GM19372 (cell line): ENCODE results near the gene TMCC3.
A peak's percentile ranks its signal among the peaks of the same experiment; 100 is the strongest.

Source experiments
- ATAC-seq: cut with Tn5 transposase; IDR thresholded peaks from one replicate; pipeline ENCODE4 v1.9.1; 2021; ENCODE audit warnings: mild to moderate bottlenecking, low read depth, moderate library complexity; ENCODE audit not compliant: unreplicated experiment

TMCC3 gene

DNA sequence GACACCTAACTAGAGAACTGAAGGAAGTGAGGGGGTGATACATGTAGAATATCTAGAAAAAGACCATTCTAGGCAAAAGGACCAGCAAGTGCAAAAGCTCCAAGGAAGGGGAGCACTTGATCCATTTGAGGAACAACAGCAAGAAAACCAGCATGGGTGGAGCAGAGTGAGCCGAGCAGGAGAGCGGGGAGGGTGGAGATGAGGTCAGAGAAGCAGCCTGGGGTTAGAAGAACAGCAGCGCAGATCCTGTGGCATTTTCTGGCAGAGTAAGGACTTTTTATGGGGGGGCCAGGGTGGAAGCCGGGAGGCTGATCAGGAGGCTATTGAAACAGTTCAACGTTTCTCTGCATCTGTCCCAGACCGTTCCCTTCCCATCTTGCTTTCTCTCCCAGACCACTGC, 24.5 kb upstream of the TMCC3 start:
- ATAC-seq: no peak

DNA sequence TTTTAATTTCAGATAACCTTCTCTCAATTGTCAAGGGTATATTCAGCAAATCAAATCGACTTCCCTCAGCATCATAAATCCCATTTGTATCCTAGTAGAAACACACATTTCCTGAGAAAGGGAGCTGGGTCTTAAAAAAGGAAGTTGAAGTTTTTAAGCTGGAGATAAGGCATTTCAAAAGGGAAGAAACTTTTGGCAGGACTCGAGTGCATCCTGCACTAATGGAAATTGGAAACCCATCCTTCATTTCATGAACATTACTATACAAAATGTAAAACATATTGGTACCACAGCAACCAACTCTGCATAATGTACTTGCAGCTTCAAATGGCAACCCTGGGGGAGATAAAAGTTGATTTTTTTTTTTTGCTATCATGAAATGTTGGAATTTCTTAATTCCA, 23.7 kb upstream of the TMCC3 start:
- ATAC-seq: no peak

DNA sequence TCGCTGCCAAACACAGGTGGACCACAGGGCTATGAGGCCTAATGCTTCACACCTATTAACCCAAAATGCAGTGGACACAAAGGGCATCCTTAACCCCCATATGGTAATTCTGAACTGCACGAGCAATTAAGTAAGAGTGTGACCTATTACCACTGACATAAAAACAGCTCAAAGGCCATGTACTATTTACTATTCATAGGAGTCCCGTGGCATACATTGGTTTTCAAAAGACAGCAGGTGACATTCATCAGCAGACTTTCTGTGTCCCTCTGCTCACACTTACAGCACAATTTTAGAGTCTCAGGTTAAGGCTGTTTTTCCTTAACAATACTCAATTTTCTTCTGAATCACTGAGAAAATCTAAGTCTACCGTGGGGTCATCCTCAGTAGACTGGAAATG, 23.1 kb upstream of the TMCC3 start:
- ATAC-seq: no peak

DNA sequence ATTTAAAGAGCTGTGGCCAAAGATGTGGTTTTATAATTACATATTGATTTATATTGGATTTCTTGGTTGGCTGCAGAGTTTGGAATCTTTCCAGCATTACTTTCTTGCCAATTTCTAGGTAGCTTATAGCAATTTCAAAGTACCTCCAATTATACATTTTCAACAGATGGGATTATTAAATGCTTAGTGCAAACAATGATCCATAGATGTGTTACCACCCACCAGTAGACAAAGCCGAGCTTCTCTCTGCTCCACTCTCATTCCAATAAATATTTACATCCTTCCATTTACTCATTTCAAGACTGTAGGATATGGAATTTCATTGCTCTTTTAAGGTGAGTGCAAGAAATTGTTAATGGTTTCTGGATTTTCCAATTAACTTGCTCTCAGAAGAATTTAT, 21.6 kb upstream of the TMCC3 start:
- no peak for ATAC-seq

DNA sequence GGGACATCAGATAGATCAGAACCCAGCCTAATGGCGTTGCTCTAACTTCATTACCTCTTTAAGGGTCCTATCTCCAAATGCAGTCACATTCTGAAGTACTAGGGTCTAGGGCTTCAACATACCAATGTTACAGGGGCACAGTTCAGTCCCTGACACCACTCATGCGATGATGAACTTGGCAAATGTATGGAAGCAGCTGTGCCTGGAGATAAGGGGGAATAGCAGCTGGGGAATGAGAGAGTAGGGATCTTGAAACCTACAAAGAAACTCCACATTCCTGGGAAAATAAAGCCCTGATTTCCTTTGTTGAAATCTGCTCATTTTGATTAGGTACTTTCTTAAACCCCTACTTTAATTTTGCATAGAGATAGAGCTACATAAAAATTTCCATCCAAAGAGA, 20.5 kb upstream of the TMCC3 start:
- ATAC-seq: no peak

DNA sequence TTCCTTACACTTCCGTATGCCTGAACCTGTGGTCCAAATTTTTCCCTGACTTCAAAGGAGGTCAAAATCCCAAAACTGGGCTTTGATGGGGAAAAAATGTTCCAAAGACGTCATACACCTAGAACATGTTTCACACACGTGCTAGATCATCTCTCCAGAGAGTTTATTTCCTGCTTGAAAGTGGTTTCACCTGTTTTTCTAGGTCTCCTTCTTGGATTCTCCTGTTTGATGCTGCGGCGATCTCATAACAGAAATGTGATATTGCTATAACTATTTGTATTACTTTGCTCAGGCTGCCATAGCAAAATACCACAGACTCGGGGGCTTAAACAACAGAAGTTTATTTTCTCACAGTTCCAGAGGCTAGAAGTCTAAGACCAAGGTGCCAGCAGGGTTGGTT, 19.7 kb upstream of the TMCC3 start:
- no peak for ATAC-seq

DNA sequence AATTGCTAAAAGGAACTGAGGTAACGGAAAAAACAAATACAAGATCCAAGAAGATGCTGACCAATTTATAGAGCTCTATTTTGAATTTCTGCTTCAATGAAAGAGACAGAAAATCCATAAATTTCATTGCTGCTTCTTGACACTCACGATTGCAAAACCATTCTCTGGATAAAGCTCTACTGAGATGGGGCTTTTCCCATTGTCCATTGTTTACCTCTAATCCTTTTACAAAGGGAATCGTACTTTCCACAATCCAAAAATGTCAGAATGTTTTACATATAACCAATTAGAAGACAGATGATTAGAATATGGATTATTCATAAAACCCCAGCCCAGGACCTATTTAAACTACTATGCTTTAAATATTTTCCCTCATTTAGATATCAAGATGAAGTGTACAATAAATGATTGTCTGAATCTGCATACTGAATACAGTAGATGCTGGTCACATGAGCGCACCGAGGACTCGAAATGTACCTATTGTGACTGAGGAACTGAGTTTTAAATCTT, 16.7 kb upstream of the TMCC3 start:
- no peak for ATAC-seq

DNA sequence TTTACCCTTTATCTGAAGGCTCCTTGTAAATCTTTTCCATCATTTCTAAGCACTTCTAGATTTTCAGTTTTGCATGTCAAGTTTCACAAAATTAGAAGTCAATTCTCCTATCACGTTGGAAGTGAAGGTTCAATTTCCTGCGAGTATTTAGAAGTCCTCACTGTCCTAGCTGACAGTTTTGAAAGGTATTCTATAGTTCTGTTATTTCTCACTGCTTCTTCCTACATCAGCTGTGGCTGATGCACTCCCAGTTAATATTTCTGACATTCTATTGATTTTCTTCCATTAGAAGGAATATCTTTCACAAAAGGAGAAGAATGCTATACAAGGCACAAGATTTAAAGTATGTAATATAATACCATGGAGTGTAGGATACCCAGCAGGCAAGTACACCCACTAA, 15.8 kb upstream of the TMCC3 start:
- ATAC-seq: no peak

DNA sequence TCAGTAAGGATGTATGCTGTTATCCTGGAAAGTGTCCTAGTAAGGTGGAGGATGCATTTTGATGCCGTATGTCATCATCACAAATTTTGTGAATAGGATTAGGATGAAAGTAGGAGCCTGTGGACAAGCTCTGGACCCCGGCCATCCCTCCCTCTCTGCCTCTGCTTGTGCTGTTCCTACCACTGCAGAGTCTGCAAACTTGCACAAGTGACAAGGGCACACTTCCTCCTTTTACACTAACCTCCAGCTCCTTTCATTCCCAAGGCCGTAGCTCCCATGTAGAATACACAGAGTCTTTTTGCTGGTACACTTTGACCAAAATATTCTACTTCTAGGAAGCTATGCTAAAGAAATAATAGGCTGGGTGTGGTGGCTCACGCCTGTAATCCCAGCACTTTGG, 13.3 kb upstream of the TMCC3 start:
- no peak for ATAC-seq

DNA sequence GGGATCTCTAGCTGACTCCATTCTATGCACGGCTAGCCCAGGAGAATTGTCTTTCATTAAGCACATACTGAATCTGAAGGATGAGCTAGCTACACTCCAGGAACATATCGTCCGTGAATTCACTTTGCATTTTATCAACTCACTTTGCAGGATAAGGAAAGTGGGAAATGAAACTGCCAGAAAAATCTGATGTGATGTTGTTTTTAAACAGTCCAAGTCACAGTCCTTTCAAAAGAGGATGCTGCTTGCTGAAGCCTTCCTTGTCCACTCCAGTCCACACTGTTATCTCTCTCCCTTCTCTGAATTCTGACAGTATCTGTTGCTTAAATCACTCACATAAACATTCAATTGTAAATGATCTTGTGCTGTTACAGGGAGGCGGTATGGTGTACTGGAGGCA, 12.7 kb upstream of the TMCC3 start:
- ATAC-seq: no peak

DNA sequence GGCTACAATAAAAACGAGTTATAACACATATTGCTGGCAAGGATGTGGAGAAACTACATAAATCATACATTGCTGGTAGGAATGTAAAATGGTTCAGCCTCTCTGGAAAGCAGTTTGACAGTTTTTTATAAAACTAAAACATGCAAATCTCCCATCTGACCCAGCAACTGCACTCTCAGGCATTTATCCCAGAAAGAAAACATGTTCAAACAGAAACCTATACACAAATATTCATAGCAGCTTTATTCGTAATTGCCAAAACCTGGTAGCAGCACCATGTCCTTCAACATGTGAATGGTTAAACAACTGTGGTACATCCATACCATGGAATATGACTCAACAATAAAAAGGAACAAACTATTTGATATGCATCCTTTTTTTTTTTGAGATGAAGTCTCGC, 10.1 kb upstream of the TMCC3 start:
- ATAC-seq: no peak

DNA sequence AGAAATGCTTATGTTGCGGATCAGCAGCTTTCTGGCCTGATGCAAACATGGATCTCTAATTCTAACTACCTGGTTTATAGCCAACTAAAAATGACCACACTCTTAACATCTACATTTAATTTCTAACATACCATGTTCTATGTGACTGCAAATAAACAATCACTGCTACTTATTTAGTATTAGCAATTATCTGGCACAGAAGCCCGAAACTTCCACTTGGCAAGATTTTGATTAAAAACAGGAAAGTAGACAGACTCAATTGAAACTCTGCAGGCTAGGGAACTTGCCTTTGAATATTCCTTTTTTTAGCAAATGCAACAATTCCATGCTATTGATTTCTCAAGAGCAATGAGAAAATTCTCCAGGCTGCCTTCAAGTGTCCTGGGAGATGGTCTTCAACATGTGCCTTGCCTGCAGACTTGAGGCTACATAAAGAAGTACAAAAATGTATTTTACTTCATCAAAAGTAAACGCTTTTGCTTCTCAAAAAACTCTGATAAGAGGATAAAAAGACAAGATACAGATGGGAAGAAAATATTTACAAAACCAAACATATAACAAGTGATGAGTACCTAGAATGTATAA, 9.1 kb upstream of the TMCC3 start:
- ATAC-seq: no peak

DNA sequence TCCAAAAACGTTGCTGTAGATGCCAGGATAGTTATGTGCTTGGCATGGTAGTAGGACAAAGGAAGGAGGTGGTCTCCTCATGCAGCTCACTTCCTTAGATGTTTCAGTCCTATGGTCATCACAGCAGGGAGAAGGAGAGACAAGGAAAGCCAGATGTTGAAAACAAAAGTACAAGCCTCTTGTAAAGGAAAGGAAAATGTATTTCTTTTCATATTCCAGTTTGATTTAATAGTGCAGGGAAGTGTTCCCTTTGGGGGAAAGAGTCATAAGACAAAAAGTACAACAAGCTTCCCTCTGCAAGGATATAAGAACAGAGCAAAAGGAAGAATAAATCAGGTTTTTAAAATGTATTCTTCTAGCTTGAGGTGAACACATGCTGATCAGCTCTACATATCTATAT, 8.6 kb upstream of the TMCC3 start:
- ATAC-seq: no peak

DNA sequence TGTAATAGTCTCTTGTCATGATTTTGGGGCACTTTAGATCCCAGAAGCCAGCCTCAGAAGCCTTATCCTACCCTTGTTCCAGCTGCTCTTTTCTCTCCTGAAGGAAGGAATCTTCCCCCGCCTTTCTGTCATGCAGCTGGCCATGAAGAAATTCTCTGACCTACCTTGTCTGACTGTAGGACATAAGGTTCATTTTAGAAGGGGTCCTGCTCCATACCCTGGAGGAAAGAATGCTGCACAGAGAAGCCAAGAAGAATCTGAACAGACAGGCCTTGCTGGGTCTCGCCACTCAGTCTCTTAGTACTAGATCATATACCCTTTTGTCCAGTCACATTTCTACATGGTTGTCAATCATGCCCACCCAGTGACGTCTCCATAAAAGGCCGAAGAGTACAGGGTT, 6.2 kb upstream of the TMCC3 start:
- no peak for ATAC-seq

DNA sequence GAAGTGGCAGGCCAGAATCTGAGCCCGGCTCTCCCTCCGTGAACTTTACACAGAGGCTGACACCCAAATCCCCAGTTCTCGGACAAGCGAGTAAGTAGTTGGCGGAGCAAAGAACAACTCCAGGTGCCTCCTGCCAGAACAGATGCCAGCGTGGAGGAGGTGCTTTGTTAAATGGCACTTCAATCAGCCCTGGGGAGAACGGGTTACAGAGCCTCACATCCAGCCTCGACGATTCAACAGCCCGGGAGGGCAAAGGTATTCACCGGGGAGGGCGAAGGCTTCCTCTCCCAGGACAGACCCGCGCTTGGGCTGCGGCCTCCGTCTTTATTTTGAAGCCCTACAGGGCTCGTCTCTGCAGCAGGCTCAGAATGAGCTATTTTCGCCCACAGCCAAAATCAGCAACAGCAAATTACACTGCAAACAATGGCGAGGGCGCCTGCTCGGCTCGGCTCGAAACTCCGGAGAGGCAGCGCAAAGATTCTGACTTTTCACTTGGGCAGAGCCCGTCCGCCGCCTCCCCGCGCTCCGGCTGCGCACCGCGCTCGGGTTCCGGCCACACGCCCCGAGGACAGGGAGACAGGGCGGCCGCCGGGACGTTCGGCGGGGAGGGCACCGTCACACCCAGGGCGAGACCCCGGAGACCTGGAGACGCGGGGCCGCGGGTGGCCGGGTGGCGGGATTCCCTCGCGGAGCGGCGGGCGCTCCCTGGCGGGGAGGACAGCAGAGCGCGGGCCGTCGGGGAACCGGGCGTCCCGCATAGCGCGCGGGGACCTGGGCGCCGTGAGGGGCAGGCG, 811 bp downstream of the TMCC3 start:
- peak; percentile 55 for ATAC-seq

DNA sequence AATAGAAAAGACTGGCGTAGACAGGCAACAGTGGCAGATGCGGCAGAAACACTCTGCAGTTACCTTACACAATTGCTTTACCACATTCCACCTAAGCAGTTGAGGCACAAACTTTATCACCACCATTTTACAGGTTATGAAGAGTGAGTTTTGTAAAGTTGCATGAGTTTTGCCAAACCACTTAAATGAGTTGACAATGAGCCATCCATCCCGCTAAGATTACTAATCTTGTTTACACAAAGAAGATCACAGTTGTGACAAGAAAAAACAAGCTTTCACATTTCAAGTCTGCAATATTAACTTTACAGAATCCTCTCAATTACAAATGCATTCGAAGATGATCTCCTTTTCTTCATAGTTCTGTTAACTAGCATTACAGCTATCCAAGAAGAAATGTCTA, 1.8 kb downstream of the TMCC3 start:
- ATAC-seq: no peak

DNA sequence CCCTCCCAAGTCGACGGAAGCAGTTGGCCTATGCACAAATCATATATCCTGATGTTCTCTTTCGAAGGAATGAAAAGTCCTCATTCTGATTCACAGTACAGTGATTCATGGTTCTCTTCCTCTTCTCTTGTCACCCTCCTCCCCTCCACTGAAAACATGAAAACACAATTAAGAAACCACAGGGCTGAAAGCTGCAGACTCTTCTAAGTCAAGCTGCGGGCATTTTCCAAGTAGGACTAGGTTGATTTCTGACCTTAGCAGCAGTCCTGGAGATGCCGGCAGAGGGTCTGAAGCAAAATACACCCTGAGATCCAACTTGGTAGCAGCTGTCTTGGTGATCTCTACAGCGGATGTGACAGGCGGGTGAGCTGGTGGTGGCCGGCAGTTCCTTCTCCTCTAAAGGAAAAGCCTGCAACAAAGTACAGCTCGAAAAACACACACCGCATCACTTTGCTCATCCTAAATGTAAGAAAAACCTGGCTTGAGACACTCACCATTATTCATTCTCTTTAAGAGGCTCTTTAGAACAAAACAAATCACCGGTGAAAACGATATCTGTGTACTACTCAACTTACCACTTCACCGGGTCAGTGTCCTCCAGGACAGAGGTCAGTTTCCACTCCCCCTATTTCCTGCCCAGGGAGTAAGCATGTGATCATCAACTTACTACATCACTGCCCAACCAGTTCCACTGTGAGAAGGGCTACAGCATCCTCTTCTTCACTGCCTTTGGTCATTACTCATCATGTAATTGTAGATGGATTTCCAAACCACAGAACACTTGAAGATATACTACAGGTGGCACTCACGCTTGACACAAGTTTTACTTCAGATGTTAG, 6.0 kb downstream of the TMCC3 start:
- peak; percentile 45 for ATAC-seq

DNA sequence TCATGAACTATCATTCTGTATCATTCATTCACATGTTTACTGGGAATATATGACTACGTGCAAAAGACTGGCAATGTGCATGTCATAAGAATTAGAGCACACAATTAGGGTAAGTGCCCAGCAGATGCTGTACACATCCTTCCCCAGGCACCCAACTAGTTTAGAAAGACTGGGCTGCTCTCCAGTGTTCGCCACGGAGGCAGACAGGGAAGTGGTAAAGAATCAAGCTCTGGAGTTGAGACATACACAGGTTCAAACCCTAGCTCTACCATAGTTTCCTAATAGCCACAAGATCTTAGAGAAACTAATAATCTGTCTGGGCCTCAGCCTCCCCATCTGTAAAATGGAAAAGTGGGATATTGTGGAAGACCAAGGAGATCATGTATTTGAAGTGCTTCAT, 6.8 kb downstream of the TMCC3 start:
- no peak for ATAC-seq

DNA sequence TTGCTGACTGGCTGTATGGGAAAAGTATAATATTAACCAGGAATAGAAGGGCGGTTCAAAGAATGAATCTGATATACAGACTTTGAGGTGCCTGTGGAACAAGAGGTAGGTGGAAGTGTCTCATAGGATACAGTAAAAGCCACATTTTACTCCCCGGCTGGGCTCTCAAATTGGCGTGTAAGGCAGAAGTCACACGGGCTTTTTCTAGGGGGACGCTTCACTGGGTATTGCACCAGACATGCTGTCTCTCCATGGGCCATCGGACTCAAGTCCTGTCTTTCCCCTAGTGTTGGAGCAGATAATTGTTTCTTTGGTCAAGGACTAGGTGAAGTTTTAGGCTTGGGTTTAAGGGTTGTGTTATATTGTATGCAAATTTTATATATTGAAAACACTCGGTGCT, 9.1 kb downstream of the TMCC3 start:
- no peak for ATAC-seq

DNA sequence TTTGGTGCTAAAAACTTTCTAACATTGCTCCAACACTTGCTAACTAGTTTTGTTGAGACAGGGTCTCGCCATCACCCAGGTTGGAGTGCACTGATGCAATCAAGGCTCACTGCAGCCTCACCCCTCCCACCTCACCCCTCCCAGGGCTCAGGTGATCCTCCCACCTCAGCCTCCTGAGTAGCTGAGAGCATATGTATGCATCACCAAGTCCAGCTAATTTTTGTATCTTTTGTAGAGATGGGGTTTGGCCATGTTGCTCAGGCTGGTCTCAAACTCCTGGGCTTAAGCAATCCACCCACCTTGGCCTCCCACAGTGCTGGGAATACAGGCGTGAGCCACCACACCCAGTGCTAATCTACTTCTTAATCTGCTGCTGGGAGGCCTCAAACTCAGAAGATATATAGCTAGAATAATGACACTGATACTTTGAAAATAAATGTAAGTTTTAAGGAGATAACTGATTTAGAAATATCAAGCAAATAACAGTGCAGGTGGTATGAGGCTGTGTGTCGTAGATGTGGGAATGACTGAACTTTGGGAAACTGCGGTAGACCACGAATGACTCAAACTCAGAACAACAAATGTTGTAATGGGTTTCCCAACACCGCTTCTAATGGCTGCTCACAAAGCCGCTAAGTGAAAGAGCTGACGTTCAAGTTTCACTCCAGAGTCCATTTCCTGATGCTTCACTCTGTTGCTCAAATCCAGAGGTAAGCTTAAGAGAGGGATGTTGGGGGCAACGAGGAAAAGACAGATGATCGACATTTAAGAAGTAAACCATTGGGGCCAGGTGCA, 10.0 kb downstream of the TMCC3 start:
- ATAC-seq: no peak

DNA sequence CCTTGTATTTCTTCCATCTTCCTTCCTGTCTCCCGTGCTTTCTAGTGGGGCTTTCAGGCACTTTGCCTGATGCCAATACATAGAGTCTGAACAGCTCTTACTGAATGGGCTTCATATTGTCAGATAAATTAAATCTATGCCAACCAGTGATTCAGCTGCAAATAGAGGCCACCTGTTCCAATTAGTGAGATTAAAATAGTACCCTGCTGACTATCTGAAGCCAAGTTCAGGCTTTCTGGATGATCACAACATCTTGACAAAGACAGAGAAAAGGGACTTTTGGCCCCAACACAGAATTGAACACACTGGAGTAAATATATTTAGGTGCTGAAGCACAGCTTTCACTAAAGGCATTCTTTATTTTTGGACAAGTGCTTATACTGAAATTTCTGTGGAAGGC, 11.8 kb downstream of the TMCC3 start:
- no peak for ATAC-seq
